Ovary (tissue), 9 donors: ENCODE results near the gene CFAP58. TPM values are rescaled to one million over a fixed set of nuclear protein-coding genes. Genes with fewer than 3 reads are reported as not detected.

Experiments
- DNase-seq, 5 donors: peaks; one replicate each; pipeline ENCODE4 v3.0.0-alpha.2; 2019 to 2020
- H3K27ac ChIP-seq, 2 donors: fragments of 200-600 bp; one replicate each; pipeline versions ENCODE4 v1.5.1 to v1.8.0; 2019 to 2022
- H3K27me3 ChIP-seq: fragments of 200-600 bp; one replicate; pipeline ENCODE4 v1.8.0; 2022
- H3K36me3 ChIP-seq: fragments of 200-600 bp; sonication (generic); one replicate; pipeline ENCODE4 v1.5.1; 2019
- H3K4me1 ChIP-seq: one replicate; pipeline ENCODE4 v1.8.1; 2013; ENCODE audit warnings: mild to moderate bottlenecking, moderate library complexity; ENCODE audit not compliant: insufficient read depth
- H3K4me3 ChIP-seq: fragments of 200-600 bp; sonication (generic); one replicate; pipeline ENCODE4 v1.5.1; 2017
- H3K9me3 ChIP-seq, 2 donors: fragments of 200-600 bp in 1 of 2; sonication (generic) in 1 of 2; one replicate each; pipeline versions ENCODE4 v1.5.1 to v1.8.1; 2013 to 2019; ENCODE audit warnings: mild to moderate bottlenecking in 1 of 2, moderate library complexity in 1 of 2
- CTCF ChIP-seq, 3 donors: fragments of 450-650 bp in 2 of 3; fragments of 200-600 bp in 1 of 3; IDR thresholded peaks; one replicate each; pipeline versions ENCODE4 v1.5.1 to v1.8.0; 2016 to 2022; ENCODE audit warnings: antibody characterized with exemption in 3 of 3, mild to moderate bottlenecking in 1 of 3
- EP300 ChIP-seq: sonication (generic); formaldehyde crosslinking; IDR thresholded peaks from one replicate; pipeline ENCODE4 v1.6.1; 2017; ENCODE audit warnings: antibody characterized with exemption
- POLR2A ChIP-seq: fragments of 450-650 bp; IDR thresholded peaks from one replicate; pipeline ENCODE4 v1.6.1; 2017; ENCODE audit warnings: antibody characterized with exemption, mild to moderate bottlenecking, moderate library complexity
- WGBS, 3 donors: extraction: QIAGEN DNeasy Blood & Tissue Kit in 1 of 3; methylation state at CpG; one replicate each; pipeline versions ENCODE4 v1.1.5 to v1.1.7; 2013 to 2017; 5-methylcytosine and 5-hydroxymethylcytosine counted together
- intact Hi-C, 4 donors: fragments of 100-400 bp; cut with DNase I; formaldehyde crosslinking; loops; one replicate each; pipeline versions ENCODE4 v1.11.0 to v1.15.1; 2022 to 2023
- polyA plus RNA-seq, 2 donors: library from polyadenylated mRNA; stranded (reverse); fragments of 200-250 nt in 1 of 2; fragments of 350-450 nt in 1 of 2; fragmentation: Illumina TruSeq in 1 of 2; extraction: RNeasy Lipid Tissue Mini Kit (QIAGEN cat#74804) in 1 of 2; gene quantifications; one replicate each; pipeline ENCODE4 v1.2.3, GENCODE V29; 2013 to 2014
- total RNA-seq, 7 donors: library from RNA; depleted of rRNA in 2 of 7; stranded (reverse); fragments of >200 nt in 2 of 7; fragmentation: NEBNext Ultra II Directional in 3 of 7; extraction: Animal tissue kit (Norgen Biotek cat#: 25700) in 3 of 7; gene quantifications; one replicate each; pipeline versions ENCODE4 v1.1.0 to v1.2.4, GENCODE V29; 2016 to 2023
- donor health status: DM: no; HTN: no; CAD: no; lungs with moderate emphysema.
- donor health status: DM: no; HTN: no; CAD: no.
- donor health status: Bipolar disorder and iron deficiency.
- donor health status: DM: yes; HTN: yes; CAD: no.
- donor health status: DM: no; HTN: no; CAD: no.
- donor health status: DM: yes; HTN: yes; CAD: no.

The CFAP58 gene
- total and polyA plus RNA-seq, 9 donors: 0.17 to 7.9 (median 0.60) TPM

GRCh38 chr10:104376784-104377300 lies 23.2 kb downstream of the CFAP58 start:
- H3K4me3 ChIP-seq: no peak overlapping the region
- TF ChIP-seq CTCF (IDR thresholded peaks at IDR 0.05): no peak
- no peak for TF ChIP-seq EP300
- TF ChIP-seq POLR2A: no peak
- H3K4me1 ChIP-seq: peaks cover 1% of the 10 kb centered on the region
- no peak overlapping the region for H3K27ac ChIP-seq
- WGBS, 3 donors: 73 to 83% (median 77%) methylated on average over 4 of the region's 4 CpGs
- no peaks in the 10 kb centered on the region for H3K9me3 ChIP-seq
- H3K36me3 ChIP-seq: no peaks in the 10 kb centered on the region
- intact Hi-C loops: no loop called here
- DNase-seq: no peak
- no peaks in the 10 kb centered on the region for H3K27me3 ChIP-seq

DNA sequence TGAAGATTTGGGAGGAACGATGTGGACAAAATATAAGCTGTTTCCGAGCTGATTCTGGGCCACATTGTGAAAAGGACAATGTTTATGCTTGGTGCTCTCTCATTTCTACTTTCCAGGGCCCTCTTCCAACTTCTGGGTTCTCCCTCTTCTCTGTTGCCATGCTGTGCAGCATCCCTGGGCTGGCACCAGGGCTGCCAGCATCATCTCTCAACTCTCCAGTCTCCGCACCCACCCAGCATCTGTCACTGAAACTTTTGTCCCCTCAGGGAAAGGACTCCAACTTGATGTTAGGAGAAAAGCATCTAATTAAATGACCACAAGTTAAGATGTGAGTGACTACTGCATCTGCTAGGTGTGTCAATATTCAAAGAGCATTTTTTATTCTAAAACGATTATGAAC lies 26.7 kb downstream of the CFAP58 start:
- intact Hi-C loops: no loop called here
- Histone ChIP-seq H3K27ac (no peak overlapping the region), H3K4me3 (no peak overlapping the region), H3K36me3 (no peaks in the 10 kb centered on the region), H3K27me3 (no peaks in the 10 kb centered on the region), H3K4me1 (peaks cover 1% of the 10 kb centered on the region), H3K9me3 (no peaks in the 10 kb centered on the region)
- TF ChIP-seq CTCF (IDR thresholded peaks at IDR 0.05): no peak
- TF ChIP-seq EP300: no peak
- TF ChIP-seq POLR2A: no peak
- 52 to 56% (median 53%) methylated on average over 4 of the region's 4 CpGs for WGBS, 3 donors
- DNase-seq: no peak

DNA sequence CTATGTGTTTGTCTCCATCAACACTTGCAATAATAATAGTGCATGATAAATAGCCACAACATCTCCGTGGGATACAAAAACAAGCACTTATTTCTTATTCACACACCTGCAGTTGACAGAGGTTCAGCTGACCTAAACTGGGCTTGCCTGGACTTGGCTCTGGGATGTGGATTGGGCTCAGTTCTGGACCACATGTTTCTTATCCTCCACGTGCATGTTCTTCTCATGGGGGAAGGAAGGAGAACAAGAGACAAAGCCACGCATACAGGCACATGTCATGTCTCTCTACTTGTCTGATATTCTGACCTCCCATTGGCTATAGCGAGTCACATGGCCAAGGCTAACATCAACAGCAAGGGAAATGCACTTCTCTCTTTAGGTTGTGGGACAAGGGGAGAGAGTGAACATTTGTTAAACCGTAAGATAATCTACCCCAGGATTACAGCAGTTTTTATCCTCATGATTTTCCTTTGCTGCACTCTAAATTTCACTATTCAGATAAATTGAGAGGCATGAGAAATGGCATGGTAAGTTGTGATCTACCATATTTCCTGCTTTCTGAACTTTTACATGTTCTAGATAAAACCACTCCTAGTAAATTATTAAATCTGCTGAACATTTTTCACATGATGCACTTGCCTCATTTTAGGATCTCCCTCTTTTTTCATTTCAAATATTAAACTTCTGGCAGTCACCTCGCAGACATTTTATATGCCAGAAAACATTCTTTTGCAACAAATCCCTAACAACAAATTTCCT lies 33.7 kb downstream of the CFAP58 start:
- Histone ChIP-seq H3K9me3 (no peaks in the 10 kb centered on the region), H3K27ac (no peak overlapping the region), H3K4me3 (no peak overlapping the region), H3K36me3 (no peaks in the 10 kb centered on the region), H3K27me3 (no peaks in the 10 kb centered on the region), H3K4me1 (no peaks in the 10 kb centered on the region)
- no peak for DNase-seq
- TF ChIP-seq CTCF (IDR thresholded peaks at IDR 0.05) (no peak), POLR2A (no peak), EP300 (no peak)
- intact Hi-C loops: no loop called here
- 59 to 69% (median 65%) methylated on average over 6 of the region's 6 CpGs for WGBS, 3 donors

DNA sequence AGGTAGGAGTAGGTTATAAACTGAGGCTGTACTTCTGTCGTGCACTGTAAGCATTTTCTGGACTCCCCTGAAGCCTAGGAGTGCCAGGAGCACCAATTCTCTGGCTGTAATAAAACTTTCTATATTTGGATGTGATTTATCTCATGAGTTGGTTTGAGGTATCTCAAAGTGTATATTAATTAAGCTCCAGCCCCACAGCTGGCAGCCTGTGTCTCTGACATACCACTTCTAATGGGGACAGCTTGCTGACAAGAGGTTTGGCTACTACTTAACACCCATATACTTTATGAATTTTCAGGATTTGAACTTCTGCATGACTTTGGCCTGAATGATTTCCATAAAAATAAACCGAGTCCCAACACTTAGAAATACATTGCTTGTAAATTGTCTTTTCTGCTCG lies 35.2 kb downstream of the CFAP58 start:
- intact Hi-C loops: no loop called here
- no peaks in the 10 kb centered on the region for H3K9me3 ChIP-seq
- no peaks in the 10 kb centered on the region for H3K4me1 ChIP-seq
- DNase-seq: no peak
- H3K36me3 ChIP-seq: no peaks in the 10 kb centered on the region
- no peak overlapping the region for H3K27ac ChIP-seq
- H3K4me3 ChIP-seq: no peak overlapping the region
- TF ChIP-seq EP300: no peak
- TF ChIP-seq CTCF (IDR thresholded peaks at IDR 0.05): no peak
- TF ChIP-seq POLR2A: no peak
- 56 to 66% (median 65%) methylated on average over 3 of the region's 3 CpGs for WGBS, 3 donors
- no peaks in the 10 kb centered on the region for H3K27me3 ChIP-seq
